ENCODE data around the gene DBNDD1.

The DBNDD1 gene

GRCh38 chr16:90012991-90013745 is 6.1 kb downstream of the DBNDD1 start:
- Histone ChIP-seq H3K27ac (no peak overlapping the region), H3K9me3 (no peaks in the 10 kb centered on the region), H3K4me1 (ENCODE audit: control insufficient read depth in 1 of 2, insufficient read depth in 1 of 2, low read depth in 1 of 2, low read length in 1 of 2) (peaks cover 7 to 8% of the 10 kb centered on the region in 2 experiments), H3K27me3 (peaks cover 89% of the 10 kb centered on the region), H3K4me3 (ENCODE audit: low read depth in 1 of 2, low read length in 1 of 2) (no peak overlapping the region), H3K36me3 (no peaks in the 10 kb centered on the region)
- no peak for TF ChIP-seq CTCF (IDR thresholded peaks at IDR 0.05)

GRCh38 chr16:90011908-90012501 is 7.3 kb downstream of the DBNDD1 start:
- no peak overlapping the region for H3K27ac ChIP-seq
- no peak for TF ChIP-seq CTCF (IDR thresholded peaks at IDR 0.05)
- H3K27me3 ChIP-seq, result peaks cover 77% of the 10 kb centered on the region
- H3K36me3 ChIP-seq, result no peaks in the 10 kb centered on the region
- peaks cover 7 to 8% of the 10 kb centered on the region in 2 experiments for H3K4me1 ChIP-seq (ENCODE audit: control insufficient read depth in 1 of 2, insufficient read depth in 1 of 2, low read depth in 1 of 2, low read length in 1 of 2)
- no peak overlapping the region for H3K4me3 ChIP-seq (ENCODE audit: low read depth in 1 of 2, low read length in 1 of 2)
- no peaks in the 10 kb centered on the region for H3K9me3 ChIP-seq

- H3K4me3 ChIP-seq (ENCODE audit: low read depth in 1 of 2, low read length in 1 of 2), result no peak overlapping the region
- H3K27me3 ChIP-seq, result peaks cover 72% of the 10 kb centered on the region
- H3K27ac ChIP-seq, result no peak overlapping the region
- H3K9me3 ChIP-seq, result no peaks in the 10 kb centered on the region
- no peaks in the 10 kb centered on the region for H3K36me3 ChIP-seq
- no peak for TF ChIP-seq CTCF (IDR thresholded peaks at IDR 0.05)
- H3K4me1 ChIP-seq (ENCODE audit: control insufficient read depth in 1 of 2, insufficient read depth in 1 of 2, low read depth in 1 of 2, low read length in 1 of 2), result peaks cover 7 to 8% of the 10 kb centered on the region in 2 experiments
These were observed 7.8 kb downstream of the DBNDD1 start for GRCh38 chr16:90011508-90011819.

- Histone ChIP-seq H3K27ac (no peak overlapping the region), H3K9me3 (no peaks in the 10 kb centered on the region), H3K36me3 (no peaks in the 10 kb centered on the region), H3K27me3 (peaks cover 66% of the 10 kb centered on the region), H3K4me1 (ENCODE audit: control insufficient read depth in 1 of 2, insufficient read depth in 1 of 2, low read depth in 1 of 2, low read length in 1 of 2) (peaks cover 7 to 8% of the 10 kb centered on the region in 2 experiments), H3K4me3 (ENCODE audit: low read depth in 1 of 2, low read length in 1 of 2) (no peak overlapping the region)
- TF ChIP-seq CTCF (IDR thresholded peaks at IDR 0.05), result no peak
These were observed 8.4 kb downstream of the DBNDD1 start for GRCh38 chr16:90010676-90011507.

- TF ChIP-seq CTCF (IDR thresholded peaks at IDR 0.05), result no peak
- Histone ChIP-seq H3K27ac (no peak overlapping the region), H3K4me3 (ENCODE audit: low read depth in 1 of 2, low read length in 1 of 2) (no peak overlapping the region), H3K4me1 (ENCODE audit: control insufficient read depth in 1 of 2, insufficient read depth in 1 of 2, low read depth in 1 of 2, low read length in 1 of 2) (peaks cover 7 to 8% of the 10 kb centered on the region in 2 experiments), H3K27me3 (peaks cover 53% of the 10 kb centered on the region), H3K36me3 (no peaks in the 10 kb centered on the region), H3K9me3 (no peaks in the 10 kb centered on the region)
These were observed 9.9 kb downstream of the DBNDD1 start for GRCh38 chr16:90009172-90009899.
